Esophagus squamous epithelium (tissue), 4 donors: ENCODE data around the gene FUCA2.

Experiments used
- CTCF ChIP-seq, 6 experiments: fragments of 450-650 bp in 4 of 6; fragments of 200-600 bp in 2 of 6; sonication (generic) in 2 of 6; IDR thresholded peaks; one replicate each; pipeline ENCODE4 v1.5.1; 2016 to 2019; ENCODE audit warnings: antibody characterized with exemption in 6 of 6, mild to moderate bottlenecking in 4 of 6, moderate library complexity in 4 of 6
- POLR2A ChIP-seq, 4 donors: fragments of 450-650 bp; IDR thresholded peaks; one replicate each; pipeline ENCODE4 v1.6.1; 2017; ENCODE audit warnings: antibody characterized with exemption in 4 of 4, mild to moderate bottlenecking in 4 of 4, moderate library complexity in 3 of 4

DNA sequence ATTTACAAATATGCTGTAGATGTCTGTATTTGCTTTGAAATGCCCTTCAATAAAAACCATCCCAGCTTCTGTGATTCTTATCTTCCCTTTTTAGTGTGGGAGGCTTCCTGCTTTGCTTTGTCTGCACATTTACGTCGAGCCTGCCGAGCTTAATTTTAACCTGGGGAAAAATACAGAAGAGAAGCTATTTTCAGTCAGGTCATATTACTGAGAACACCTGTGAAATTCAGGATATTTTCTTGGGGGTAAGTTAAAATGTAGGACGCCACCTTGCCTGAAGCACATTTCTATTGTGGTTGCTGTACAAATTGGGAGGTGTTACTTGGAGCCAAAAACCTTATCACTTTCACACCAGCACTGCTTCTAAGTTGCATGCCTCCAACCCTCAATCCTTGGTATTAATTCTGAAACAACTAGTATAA, 43.6 kb upstream of the FUCA2 start:
- TF ChIP-seq POLR2A (IDR thresholded peaks at IDR 0.05) (no peak), CTCF (IDR thresholded peaks at IDR 0.05) (no peak)
